IMR-90 (cell line): ENCODE measurements around the gene RBBP6.

ENCODE experiments used
- CEBPB ChIP-seq: IDR thresholded peaks from 2 replicates; pipeline ENCODE4 v1.6.1; 2012; ENCODE audit warnings: low read depth, low read length, improper control_type of control experiment
- MAZ ChIP-seq: IDR thresholded peaks from 2 replicates; pipeline ENCODE4 v1.6.1; 2012; ENCODE audit warnings: low read depth, mild to moderate bottlenecking, low read length, improper control_type of control experiment, moderate library complexity, borderline replicate concordance
- POLR2A ChIP-seq: IDR thresholded peaks from 2 replicates; pipeline ENCODE4 v1.6.1; 2012; ENCODE audit warnings: mild to moderate bottlenecking, low read depth, low read length
- RAD21 ChIP-seq: IDR thresholded peaks from 2 replicates; pipeline ENCODE4 v1.6.1; 2012; ENCODE audit warnings: low read length, improper control_type of control experiment
- SMC3 ChIP-seq: fragments of 150-350 bp; IDR thresholded peaks from 2 replicates; pipeline ENCODE4 v1.6.1; 2016; ENCODE audit warnings: low read depth, mild to moderate bottlenecking, antibody characterized with exemption, low read length, moderate library complexity
- TF ChIP-seq, protein P1 (sequence below): conservative IDR thresholded peaks from 2 replicates; pipeline ENCODE4 v1.5.1; 2012; ENCODE audit warnings: mild to moderate bottlenecking, low read depth, low read length, improper control_type of control experiment
- TF ChIP-seq, protein P2 (sequence below): fragments of 150-350 bp; IDR thresholded peaks from 2 replicates; pipeline ENCODE4 v1.6.1; 2017; ENCODE audit warnings: mild to moderate bottlenecking, antibody characterized with exemption, low read length, low read depth

DNA sequence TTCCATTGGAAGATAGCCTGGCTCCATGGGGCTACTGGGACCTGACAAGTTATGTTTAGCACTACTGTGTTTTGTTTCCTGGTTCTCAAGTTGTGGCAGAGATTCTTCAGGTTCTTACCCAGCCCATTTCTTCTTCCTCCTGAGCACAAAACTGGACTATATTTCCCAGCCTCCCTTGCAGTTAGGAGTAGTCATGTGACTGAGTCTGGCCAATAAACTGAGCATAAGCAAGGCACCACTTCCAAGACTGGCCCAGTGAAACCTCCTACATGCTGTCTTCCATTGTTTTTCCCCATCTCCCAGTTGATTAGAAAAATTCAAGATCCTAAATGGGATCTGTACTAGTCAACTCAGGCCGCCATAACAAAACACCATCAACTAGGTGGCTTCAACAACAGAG is 28.2 kb upstream of the RBBP6 start:
- TF ChIP-seq POLR2A = no peak
- TF ChIP-seq, protein P1, sequence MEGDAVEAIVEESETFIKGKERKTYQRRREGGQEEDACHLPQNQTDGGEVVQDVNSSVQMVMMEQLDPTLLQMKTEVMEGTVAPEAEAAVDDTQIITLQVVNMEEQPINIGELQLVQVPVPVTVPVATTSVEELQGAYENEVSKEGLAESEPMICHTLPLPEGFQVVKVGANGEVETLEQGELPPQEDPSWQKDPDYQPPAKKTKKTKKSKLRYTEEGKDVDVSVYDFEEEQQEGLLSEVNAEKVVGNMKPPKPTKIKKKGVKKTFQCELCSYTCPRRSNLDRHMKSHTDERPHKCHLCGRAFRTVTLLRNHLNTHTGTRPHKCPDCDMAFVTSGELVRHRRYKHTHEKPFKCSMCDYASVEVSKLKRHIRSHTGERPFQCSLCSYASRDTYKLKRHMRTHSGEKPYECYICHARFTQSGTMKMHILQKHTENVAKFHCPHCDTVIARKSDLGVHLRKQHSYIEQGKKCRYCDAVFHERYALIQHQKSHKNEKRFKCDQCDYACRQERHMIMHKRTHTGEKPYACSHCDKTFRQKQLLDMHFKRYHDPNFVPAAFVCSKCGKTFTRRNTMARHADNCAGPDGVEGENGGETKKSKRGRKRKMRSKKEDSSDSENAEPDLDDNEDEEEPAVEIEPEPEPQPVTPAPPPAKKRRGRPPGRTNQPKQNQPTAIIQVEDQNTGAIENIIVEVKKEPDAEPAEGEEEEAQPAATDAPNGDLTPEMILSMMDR = no peak
- TF ChIP-seq, protein P2, sequence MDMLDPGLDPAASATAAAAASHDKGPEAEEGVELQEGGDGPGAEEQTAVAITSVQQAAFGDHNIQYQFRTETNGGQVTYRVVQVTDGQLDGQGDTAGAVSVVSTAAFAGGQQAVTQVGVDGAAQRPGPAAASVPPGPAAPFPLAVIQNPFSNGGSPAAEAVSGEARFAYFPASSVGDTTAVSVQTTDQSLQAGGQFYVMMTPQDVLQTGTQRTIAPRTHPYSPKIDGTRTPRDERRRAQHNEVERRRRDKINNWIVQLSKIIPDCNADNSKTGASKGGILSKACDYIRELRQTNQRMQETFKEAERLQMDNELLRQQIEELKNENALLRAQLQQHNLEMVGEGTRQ = no peak
- no peak for TF ChIP-seq MAZ
- TF ChIP-seq CEBPB = no peak
- TF ChIP-seq SMC3 = no peak
- TF ChIP-seq RAD21 = no peak
